NCI-H2107 treated with DMSO at 0.1 percent for 48 hours (cell line): ENCODE measurements around the gene AP5S1.
"Not testable (repeated sequence)": the region's sequence is repeated elsewhere in the genome, so short reads cannot be mapped to it uniquely, and the experiment has no call there.

Source experiments
- DNase-seq: peaks from one replicate; lab custom pipeline; 2025; ENCODE audit not compliant: unreplicated experiment; lab: John Stamatoyannopoulos, UW

Gene AP5S1

DNA sequence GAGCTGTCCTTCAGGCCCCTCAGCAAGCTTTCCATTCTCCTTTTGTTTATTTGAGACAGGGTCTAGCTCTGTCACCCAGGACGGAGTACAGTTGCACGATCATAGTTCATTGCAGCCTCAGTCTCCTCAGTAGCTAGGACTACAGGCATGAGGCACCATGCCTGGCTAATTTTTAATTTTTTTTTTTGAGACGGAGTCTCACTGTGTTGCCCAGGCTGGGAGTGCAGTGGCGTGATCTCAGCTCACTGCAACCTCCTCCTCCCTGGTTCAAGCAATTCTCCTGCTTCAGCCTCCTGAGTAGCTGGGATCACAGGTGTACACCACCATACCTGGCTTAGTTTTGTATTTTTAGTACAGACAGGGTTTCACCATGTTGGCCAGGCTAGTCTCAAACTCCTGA is 31.1 kb upstream of the AP5S1 start:
- DNase-seq: not testable (repeated sequence)

DNA sequence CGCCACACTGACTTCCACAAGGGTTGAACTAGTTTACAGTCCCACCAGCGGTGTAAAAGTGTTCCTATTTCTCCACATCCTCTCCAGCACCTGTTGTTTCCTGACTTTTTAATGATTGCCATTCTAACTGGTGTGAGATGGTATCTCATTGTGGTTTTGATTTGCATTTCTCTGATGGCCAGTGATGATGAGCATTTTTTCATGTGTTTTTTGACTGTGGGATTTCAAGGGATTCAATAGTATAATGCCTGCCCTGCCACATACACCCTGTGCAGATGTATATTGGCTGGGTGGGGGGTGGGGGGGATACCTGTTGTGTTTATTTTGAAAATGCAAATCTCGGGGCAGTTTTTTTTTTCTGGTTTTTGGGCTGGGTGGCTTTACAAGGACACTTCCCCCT is 26.2 kb upstream of the AP5S1 start:
- DNase-seq: not testable (repeated sequence)

DNA sequence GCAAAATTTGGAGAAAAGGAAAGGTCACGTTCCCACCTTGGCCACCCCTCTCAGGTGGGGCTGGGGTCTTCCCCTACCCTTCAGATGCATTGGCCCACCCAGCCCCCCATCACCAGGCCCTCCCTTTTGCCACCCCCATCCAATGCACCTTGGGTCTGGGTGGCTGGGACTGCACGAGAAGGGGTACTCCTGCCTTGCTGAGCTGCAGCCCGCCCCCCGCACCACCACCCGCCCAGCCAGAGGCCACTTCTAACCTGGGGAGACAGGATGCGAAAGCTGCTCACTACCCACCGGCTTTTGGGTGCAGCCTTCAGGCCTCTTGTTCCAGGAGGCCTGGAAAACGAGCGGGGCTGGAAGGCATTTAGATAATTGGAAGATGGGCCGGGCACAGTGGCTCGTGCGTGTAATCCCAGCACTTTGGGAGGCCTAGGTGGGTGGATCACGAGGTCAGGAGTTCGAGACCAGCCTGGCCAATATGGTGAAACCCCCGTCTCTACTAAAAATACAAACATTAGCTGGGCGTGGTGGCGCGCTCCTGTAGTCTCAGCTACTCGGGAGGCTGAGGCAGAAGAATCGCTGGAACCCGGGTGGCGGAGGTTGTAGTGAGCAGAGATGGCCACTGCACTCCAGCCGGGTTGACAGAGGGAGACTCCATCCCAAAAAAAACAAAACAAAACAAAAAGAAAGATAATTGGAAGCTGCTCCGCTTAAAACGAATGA is 25.5 kb upstream of the AP5S1 start:
- DNase-seq: no peak

DNA sequence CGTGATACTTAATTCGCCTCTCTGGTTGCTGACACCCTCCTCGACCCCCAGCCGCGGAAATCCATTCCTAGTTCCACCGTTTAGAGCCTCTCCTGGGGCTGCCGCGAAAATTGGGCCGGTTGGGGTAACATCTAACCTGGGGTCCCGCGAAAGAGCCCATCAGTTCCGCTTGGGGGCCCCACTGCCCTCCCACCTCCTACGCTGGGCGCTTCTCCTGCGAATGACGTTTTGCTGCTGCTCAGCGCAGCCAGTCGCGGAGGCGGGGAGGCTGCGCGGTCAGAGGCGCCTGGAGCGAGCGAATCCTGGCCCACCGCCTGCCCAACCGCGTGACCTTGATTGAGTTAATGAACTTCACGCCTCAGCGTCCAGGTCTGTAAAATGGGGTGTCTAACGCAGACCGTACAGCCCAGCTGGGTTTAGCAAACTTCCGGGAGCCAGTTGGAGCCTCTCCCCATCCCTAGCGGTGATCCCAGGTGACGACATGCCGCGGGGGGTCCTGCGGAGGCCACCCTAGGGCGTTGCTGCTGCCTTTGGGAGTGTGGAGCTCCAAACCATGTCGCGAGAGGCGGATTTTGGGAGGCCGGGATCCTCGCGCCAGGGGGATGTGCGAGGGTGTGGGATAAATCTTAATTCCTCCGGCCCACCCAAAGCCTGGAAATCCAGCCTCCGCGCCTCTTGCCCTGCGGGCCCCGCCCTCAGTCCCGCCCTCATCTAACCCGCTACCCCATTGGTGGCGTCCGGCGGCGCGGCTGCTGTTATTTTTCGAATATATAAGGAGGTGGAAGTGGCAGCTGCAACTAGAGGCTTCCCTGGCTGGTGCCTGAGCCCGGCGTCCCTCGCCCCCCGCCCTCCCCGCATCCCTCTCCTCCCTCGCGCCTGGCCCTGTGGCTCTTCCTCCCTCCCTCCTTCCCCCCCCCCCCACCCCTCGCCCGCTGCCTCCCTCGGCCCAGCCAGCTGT is 24.6 kb upstream of the AP5S1 start, which contains the start of gene CDC25B:
TSS of gene CDC25B (plus strand) at position 800 of the 958 bp plus-strand sequence. CDS start 222 bp downstream, outside the sequence.
- DNase-seq: peak; percentile 54

GRCh38 chr20:3796477-3797225 is 23.7 kb upstream of the AP5S1 start:
- DNase-seq: no peak

- DNase-seq: no peak
Observed at GRCh38 chr20:3797226-3797545, 23.2 kb upstream of the AP5S1 start.

- no peak for DNase-seq
Observed at GRCh38 chr20:3797592-3798372, 22.6 kb upstream of the AP5S1 start.

DNA sequence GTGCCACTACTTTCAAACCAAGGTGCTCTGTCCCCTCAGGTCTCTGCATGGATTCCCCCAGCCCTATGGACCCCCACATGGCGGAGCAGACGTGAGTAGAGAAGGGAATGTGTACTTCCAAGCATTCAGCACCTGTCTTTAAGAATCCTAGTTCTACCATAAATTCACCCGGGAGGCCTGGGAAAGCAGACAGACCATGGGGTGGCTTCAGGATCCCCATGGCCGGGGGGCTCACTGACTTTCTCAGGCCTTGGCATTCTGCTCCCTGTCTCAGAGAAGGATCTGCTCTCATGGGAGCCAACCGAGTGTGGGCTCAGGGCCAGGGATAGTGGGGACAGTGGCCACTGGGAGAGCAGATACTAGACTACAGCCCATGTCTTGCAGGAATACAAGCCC is 22.0 kb upstream of the AP5S1 start:
- DNase-seq: no peak

GRCh38 chr20:3798908-3799248 is 21.5 kb upstream of the AP5S1 start:
- DNase-seq: no peak

DNA sequence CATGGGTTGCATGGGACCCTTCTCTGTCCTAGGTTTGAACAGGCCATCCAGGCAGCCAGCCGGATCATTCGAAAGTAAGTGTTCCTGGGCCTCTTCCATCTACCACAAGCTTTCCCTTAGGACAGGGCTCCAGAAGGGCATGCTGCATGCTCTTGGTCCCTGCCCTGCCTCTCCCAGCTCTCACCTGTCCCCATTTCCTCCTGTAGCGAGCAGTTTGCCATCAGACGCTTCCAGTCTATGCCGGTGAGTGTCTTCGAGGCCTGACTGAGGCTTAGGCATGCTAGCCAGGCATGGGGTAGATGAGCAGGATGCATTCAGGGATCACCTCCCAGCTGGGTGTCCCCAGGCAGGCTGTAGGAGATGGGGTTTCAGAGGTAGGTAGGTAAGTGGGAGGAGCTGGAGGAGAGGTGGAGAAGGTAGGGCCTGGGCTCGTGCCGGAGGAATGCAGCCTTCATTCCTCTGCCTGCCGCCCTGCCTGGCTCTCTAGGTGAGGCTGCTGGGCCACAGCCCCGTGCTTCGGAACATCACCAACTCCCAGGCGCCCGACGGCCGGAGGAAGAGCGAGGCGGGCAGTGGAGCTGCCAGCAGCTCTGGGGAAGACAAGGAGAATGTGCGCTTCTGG is 20.0 kb upstream of the AP5S1 start:
- DNase-seq: no peak

- DNase-seq: no peak
Observed at GRCh38 chr20:3800878-3801260, 19.5 kb upstream of the AP5S1 start.

DNA sequence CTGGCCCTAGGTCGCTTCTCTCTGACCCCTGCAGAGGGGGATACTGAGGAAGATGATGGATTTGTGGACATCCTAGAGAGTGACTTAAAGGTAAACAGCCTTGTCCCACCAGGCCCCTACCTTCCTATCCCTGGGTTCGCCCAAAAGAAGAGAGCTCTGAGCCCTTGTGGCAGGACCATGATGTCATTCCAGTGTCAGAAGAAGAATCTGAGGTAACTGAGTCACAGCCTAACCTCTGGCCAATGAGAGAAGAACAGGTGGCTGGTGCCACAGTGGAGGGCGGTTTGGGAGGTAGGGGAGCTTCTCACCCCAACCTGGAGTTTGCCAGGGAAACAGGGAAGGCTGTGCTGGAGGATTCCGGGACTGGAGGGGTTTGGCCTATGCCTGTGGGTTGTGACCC is 19.0 kb upstream of the AP5S1 start:
- no peak for DNase-seq

GRCh38 chr20:3801846-3802245 is 18.5 kb upstream of the AP5S1 start:
- no peak for DNase-seq

GRCh38 chr20:3802524-3803239 is 17.7 kb upstream of the AP5S1 start:
- DNase-seq: no peak

GRCh38 chr20:3803289-3803688 is 17.1 kb upstream of the AP5S1 start:
- DNase-seq: no peak

GRCh38 chr20:3803854-3804253 is 16.5 kb upstream of the AP5S1 start:
- DNase-seq: no peak

- no peak for DNase-seq
Observed at GRCh38 chr20:3804254-3804751, 16.0 kb upstream of the AP5S1 start.

- DNase-seq: no peak
Observed at GRCh38 chr20:3804781-3805180, 15.6 kb upstream of the AP5S1 start.

- DNase-seq: no peak
Observed at GRCh38 chr20:3808544-3808943, 11.8 kb upstream of the AP5S1 start.
